SU-DHL-6 (cell line): ENCODE results near the gene MS4A6A.

Experiments used
- H2AFZ ChIP-seq: fragments of 200-600 bp; sonication (generic); 2 replicates; pipeline ENCODE4 v1.6.1; 2014; ENCODE audit warnings: low read depth, mild to moderate bottlenecking, moderate library complexity, mixed read lengths, antibody characterized with exemption, low read length; ENCODE audit not compliant: severe bottlenecking
- H3F3A ChIP-seq: fragments of 200-600 bp; shearing (Covaris generic); 2 replicates; pipeline ENCODE4 v1.6.0; 2016; ENCODE audit warnings: antibody characterized with exemption, mild to moderate bottlenecking; ENCODE audit not compliant: insufficient read depth
- H3K27ac ChIP-seq: fragments of 200-600 bp; sonication (generic); 2 replicates; pipeline ENCODE4 v1.5.1; 2016; ENCODE audit warnings: low read depth, mild to moderate bottlenecking, low read length, moderate library complexity, mixed read lengths
- H3K27me3 ChIP-seq: fragments of 200-600 bp; sonication (generic), shearing (Covaris generic); 2 replicates; pipeline ENCODE4 v1.6.0; 2014; ENCODE audit warnings: mild to moderate bottlenecking, low read length
- H3K36me3 ChIP-seq: fragments of 200-600 bp; sonication (generic); 2 replicates; pipeline ENCODE4 v1.6.1; 2014; ENCODE audit warnings: mild to moderate bottlenecking, low read length, mixed read lengths
- H3K4me2 ChIP-seq: fragments of 300-600, 200-600 bp; shearing (Covaris generic), sonication (generic); 2 replicates; pipeline ENCODE4 v1.6.0; 2014; ENCODE audit warnings: low read length, low read depth, mild to moderate bottlenecking; ENCODE audit not compliant: poor library complexity, severe bottlenecking
- H3K4me3 ChIP-seq: fragments of 200-600 bp; sonication (generic); 2 replicates; pipeline ENCODE4 v1.5.1; 2014; ENCODE audit warnings: antibody characterized with exemption, low read length, mild to moderate bottlenecking, mixed read lengths; ENCODE audit not compliant: insufficient read depth, poor library complexity, severe bottlenecking
- H3K79me2 ChIP-seq: fragments of 200-600 bp; sonication (generic); 2 replicates; pipeline ENCODE4 v1.6.1; 2014; ENCODE audit warnings: mild to moderate bottlenecking, low read length, moderate library complexity; ENCODE audit not compliant: insufficient read depth
- H3K9ac ChIP-seq: fragments of 200-600 bp; sonication (generic); 2 replicates; pipeline ENCODE4 v1.7.0; 2014; ENCODE audit warnings: mild to moderate bottlenecking, low read length
- H3K9me2 ChIP-seq: fragments of 200-600 bp; sonication (generic); replicated peaks from 2 replicates; pipeline ENCODE4 v1.6.1; 2014; ENCODE audit warnings: low read length; ENCODE audit not compliant: insufficient read depth
- H3K9me3 ChIP-seq: fragments of 200-600 bp; sonication (generic); 2 replicates; pipeline ENCODE4 v1.6.1; 2014; ENCODE audit warnings: low read length, mixed read lengths; ENCODE audit not compliant: insufficient read depth
- H4K20me1 ChIP-seq: fragments of 200-600 bp; sonication (generic); 2 replicates; pipeline ENCODE4 v1.6.1; 2014; ENCODE audit warnings: low read depth, mild to moderate bottlenecking, antibody characterized with exemption, low read length, moderate library complexity, mixed read lengths
- CTCF ChIP-seq: fragments of 200-600 bp; sonication (generic); IDR thresholded peaks from one replicate; pipeline ENCODE4 v1.5.1; 2017; ENCODE audit warnings: antibody characterized with exemption, mild to moderate bottlenecking, low read length, moderate library complexity; ENCODE audit not compliant: insufficient read depth, poor library complexity, severe bottlenecking
- EZH2phosphoT487 ChIP-seq: fragments of 200-600 bp; sonication (generic), shearing (Covaris generic); conservative IDR thresholded peaks from 2 replicates; pipeline ENCODE4 v1.6.1; 2018; ENCODE audit warnings: mild to moderate bottlenecking, antibody characterized with exemption, low read length, moderate library complexity, mixed read lengths

Gene MS4A6A

GRCh38 chr11:60182541-60183330 is at the start of gene MS4A6A:
Gene MS4A6A, minus strand, starts transcription at chr11:60183083. Its CDS starts 1,356 bp downstream, at chr11:60181727.
- H3K9me3 ChIP-seq = no peaks in the 10 kb centered on the region
- H3K4me3 ChIP-seq = no peak within 1 kb of the TSS
- H3K4me2 ChIP-seq = no peak within 1 kb of the TSS
- H3K9me2 ChIP-seq = no peaks in the 10 kb centered on the region
- H3K27ac ChIP-seq = no peak within 1 kb of the TSS
- no peak within 1 kb of the TSS for H3K9ac ChIP-seq
- no peaks in the 10 kb centered on the region for H3F3A ChIP-seq
- no peak within 1 kb of the TSS for H2AFZ ChIP-seq
- TF ChIP-seq EZH2phosphoT487 (no peak), CTCF (no peak)
- no peaks in the 10 kb centered on the region for H4K20me1 ChIP-seq
- no peaks in the 10 kb centered on the region for H3K79me2 ChIP-seq
- no peaks in the 10 kb centered on the region for H3K27me3 ChIP-seq
- no peaks in the 10 kb centered on the region for H3K36me3 ChIP-seq

GRCh38 chr11:60230681-60231080 is 47.8 kb upstream of the MS4A6A start:
- H3K4me3 ChIP-seq = no peak overlapping the region
- no peaks in the 10 kb centered on the region for H4K20me1 ChIP-seq
- no peak overlapping the region for H2AFZ ChIP-seq
- H3K9me2 ChIP-seq = no peaks in the 10 kb centered on the region
- no peaks in the 10 kb centered on the region for H3F3A ChIP-seq
- no peaks in the 10 kb centered on the region for H3K36me3 ChIP-seq
- TF ChIP-seq EZH2phosphoT487 (no peak), CTCF (no peak)
- no peaks in the 10 kb centered on the region for H3K9me3 ChIP-seq
- H3K27me3 ChIP-seq = no peaks in the 10 kb centered on the region
- H3K27ac ChIP-seq = no peak overlapping the region
- no peak overlapping the region for H3K9ac ChIP-seq
- no peaks in the 10 kb centered on the region for H3K79me2 ChIP-seq
- H3K4me2 ChIP-seq = no peak overlapping the region

- H3K9me2 ChIP-seq = no peaks in the 10 kb centered on the region
- no peaks in the 10 kb centered on the region for H3K27me3 ChIP-seq
- H3K27ac ChIP-seq = no peak overlapping the region
- H3K79me2 ChIP-seq = no peaks in the 10 kb centered on the region
- no peaks in the 10 kb centered on the region for H3K9me3 ChIP-seq
- no peak overlapping the region for H3K9ac ChIP-seq
- TF ChIP-seq EZH2phosphoT487 (no peak), CTCF (no peak)
- H3K4me3 ChIP-seq = no peak overlapping the region
- H3K36me3 ChIP-seq = no peaks in the 10 kb centered on the region
- no peak overlapping the region for H2AFZ ChIP-seq
- no peak overlapping the region for H3K4me2 ChIP-seq
- no peaks in the 10 kb centered on the region for H3F3A ChIP-seq
- no peaks in the 10 kb centered on the region for H4K20me1 ChIP-seq
Observed at GRCh38 chr11:60222141-60222540, 39.3 kb upstream of the MS4A6A start.
